Posterior vena cava (tissue), 2 donors: ENCODE results near the gene UCP2. TPM values are rescaled to one million over a fixed set of nuclear protein-coding genes. Genes with fewer than 3 reads are reported as not detected.

Source experiments
- DNase-seq: peaks from one replicate; pipeline ENCODE4 v3.0.0-alpha.2; 2020; ENCODE audit warnings: low spot score
- intact Hi-C, 2 donors: fragments of 100-400 bp; cut with DNase I; formaldehyde crosslinking; loops; one replicate each; pipeline versions ENCODE4 v1.14.1 to v1.14.2; 2022 to 2023
- total RNA-seq, 2 donors: library from RNA; stranded (reverse); fragmentation: NEBNext Ultra II Directional; extraction: Animal tissue kit (Norgen Biotek cat#: 25700); gene quantifications; one replicate each; pipeline ENCODE4 v1.2.1, GENCODE V29; 2021
- donor health status: DM: yes; HTN: yes; CAD: no.
- donor health status: DM: yes; HTN: yes; CAD: no.

Gene UCP2
- total RNA-seq, 2 donors from 2014 or later: 22.8 to 38.7 TPM

GRCh38 chr11:73977856-73978519 lies 4.7 kb downstream of the UCP2 start:
- DNase-seq: peak; percentile 37
- intact Hi-C loops: no loop called here

GRCh38 chr11:73976451-73977151 lies 6.0 kb downstream of the UCP2 start:
- intact Hi-C loops: no loop called here
- peak; percentile 73 for DNase-seq

DNA sequence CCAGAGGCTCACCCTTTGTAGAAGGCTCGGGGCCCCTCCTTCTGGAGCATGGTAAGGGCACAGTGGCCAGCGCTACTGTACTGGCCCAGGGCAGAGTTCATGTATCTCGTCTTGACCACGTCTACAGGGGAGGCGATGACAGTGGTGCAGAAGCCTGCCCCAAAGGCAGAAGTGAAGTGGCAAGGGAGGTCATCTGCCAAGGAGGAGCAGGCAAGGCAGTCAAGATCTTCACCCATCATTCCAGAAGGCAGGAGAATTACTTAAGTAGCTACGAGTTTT lies 7.2 kb downstream of the UCP2 start:
- peak; percentile 26 for DNase-seq
- intact Hi-C loops: no loop called here

DNA sequence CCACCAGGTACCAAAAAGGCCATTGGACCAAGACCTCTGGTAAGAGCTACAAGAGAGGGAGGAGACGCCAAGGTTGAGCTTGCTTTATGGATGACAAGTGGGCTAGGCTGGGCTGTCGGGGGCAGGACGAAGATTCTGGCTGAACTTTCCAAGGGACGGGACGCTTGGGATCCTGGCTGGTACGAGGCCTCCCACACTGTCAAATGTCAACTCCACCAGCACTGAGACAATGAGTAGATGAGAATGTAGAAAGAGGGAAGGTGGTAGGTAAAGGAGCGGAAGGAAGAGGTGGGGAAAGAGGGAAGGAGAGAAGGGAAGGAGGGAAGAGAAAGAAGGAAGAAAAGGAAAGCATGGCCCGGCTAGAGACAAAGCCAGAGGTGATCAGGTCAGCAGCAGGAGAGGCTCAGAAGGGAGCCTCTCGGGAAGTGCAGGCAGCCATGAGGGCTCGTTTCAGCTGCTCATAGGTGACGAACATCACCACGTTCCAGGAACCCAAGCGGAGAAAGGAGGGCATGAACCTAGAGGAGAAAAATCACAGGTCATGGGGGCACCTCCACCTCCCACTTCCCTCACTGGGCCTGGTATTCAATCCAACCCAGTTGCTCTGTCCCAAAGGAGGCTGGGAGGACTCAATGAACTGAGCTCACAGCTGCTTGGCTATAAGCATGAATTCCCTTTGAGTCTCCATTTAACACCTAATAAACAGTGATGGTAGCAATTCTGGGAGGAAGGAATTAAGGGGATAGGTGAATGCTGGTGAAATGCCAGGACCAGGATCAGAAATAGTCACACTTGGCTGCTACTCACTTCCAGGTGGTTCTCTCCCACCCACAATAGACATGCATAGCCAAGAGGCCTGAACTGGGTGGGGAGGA lies 7.8 kb downstream of the UCP2 start:
- intact Hi-C loops: no loop called here
- peak; percentile 49 for DNase-seq

DNA sequence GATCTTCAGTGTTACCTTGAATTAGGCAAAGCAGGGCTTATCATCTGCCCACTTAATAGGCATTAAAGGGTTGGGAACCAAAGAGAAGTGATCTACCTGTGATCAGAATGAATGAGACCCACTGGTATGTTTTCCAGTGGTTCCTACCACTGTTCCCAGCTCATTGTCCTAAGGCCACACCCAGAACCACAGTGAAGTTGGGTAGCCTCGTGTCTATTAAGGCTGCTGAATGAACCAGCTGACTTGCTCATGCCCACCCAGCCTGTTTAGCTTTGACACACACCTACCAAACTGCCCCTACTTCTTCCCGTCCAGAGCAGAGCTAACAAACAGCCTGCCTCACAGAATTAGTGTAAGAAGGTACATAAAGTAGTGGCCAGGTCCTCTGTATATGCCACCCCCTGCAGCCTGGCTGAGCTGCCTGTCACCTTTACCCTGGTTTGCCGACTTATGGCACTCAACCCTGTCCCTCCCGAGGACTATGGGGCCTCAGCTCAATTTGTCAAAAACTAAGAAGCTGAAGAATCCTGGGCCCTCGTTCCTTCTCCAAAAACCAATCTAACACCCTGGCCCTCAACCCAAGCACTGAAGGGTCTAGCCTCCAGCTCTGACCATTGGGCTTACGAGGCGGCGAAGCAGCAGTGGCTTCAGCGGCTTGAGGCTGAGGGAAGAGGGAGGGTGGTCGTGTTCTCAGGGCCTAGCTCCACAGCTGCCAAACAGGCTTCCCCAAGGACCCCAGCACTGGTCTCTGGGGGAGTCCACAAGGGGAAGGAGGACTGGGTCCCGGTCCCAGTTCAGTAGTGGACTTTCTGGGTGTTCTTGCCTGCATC lies 9.8 kb downstream of the UCP2 start:
- intact Hi-C loops: no loop called here

DNA sequence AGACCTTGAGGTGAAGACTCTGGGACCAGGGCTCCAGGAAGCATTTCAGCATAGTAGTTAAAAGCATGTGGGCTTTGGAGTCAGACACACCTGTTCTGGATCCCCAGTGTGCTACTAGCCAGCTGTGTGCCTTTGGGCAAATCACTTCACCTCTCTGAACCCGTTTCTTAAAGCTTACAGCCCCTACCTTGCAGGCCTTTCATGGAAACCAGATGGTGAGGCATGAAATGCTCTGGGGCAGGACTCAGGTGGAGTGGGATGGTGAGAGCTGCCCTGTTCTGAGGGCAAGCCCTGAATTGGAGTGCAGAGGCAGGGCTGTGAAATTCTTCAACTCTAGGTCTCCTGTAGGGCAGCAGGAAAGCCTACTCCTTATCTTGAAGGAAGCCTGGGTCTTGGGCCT lies 10.5 kb downstream of the UCP2 start:
- intact Hi-C loops: no loop called here
- peak; percentile 6 for DNase-seq

More for the DNA sequence above, 9.8 kb downstream of the UCP2 start:
- DNase-seq: peak; percentile 55

GRCh38 chr11:73971175-73971719 lies 11.4 kb downstream of the UCP2 start:
- DNase-seq: peak; percentile 48
- intact Hi-C loops: no loop called here

DNA sequence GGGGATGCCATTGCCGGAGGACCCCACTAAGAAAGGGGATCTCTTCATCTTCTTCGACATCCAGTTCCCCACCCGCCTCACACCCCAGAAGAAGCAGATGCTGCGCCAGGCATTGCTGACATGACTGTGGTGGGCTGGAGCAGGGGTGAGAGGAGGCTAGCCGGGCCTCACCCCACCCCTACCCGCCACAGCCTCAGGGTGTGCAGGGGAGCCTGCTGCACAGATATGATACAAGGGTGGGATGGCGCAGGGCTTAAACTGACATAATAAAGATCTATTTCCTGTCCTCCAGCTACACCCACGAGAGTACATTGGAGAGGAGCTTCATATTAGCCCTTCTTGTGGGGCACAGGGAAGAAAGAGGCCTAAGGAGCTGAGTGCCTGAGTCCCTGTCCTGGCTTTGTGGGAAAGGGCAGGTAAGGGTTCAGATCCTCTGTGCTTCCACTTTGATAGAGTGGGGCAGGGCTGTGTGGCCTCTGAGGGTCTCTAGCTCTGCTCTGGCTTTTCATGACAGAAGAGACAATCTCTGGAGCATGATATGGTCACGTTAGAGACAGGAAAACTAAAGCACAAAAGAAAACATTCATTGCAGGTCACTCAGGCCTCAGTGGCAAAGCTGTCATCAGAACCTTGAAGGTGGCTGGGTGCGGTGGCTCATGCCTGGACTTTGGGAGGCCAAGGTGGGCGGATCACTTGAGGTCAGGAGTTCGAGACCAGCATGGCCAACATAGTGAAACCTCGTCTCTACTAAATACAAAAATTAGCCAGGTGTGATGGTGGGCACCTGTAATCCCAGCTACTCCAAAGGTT lies 12.4 kb downstream of the UCP2 start:
- DNase-seq: peak; percentile 70
- intact Hi-C loops: no loop called here

DNA sequence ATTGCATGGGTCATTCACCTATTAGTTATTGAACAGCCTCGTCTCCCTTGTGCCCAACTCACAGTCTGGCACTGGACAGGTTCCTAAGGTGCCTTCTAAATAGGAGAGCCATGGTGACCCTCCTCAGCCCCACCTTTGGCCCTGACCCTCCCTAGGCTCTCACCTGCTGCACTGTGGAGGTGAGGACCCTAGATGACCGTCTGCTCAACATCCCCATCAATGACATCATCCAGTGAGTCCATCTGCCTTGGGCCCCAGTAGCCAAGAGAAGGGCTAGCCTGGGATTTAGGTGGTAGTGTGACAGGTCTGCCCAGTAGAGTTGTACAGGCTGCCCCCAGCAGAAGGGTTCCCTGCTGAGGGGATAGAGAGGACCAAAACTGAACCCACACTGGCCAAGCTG lies 13.6 kb downstream of the UCP2 start:
- intact Hi-C loops: no loop called here
- DNase-seq: peak; percentile 12

DNA sequence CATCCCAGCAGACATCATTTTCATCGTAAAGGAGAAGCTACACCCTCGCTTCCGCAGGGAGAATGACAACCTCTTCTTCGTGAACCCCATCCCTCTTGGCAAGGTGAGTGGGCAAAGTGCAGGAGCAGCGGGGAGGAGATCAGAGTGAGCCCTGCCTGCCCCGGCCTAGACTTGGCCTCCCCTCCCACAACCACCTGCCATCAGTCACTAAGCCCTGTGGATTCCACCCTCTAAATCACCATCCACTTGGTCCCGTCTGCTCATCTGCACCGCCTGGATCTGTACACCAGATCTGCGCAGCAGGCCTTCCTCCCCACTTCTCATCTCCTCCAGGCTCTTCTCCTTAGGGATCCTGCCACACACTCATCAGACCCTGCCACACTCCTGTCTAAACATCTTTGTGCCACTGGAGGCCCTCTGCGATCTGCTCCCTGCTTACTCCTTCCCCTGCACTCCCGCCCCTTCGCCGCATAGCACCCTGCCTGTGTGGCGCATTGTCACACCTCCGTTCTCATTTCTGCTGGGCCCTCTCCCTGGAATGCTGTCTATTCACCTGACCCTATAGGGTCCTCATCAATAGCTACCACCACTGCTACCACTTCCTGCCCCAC lies 14.2 kb downstream of the UCP2 start:
- DNase-seq: peak; percentile 65
- intact Hi-C loops: no loop called here

DNA sequence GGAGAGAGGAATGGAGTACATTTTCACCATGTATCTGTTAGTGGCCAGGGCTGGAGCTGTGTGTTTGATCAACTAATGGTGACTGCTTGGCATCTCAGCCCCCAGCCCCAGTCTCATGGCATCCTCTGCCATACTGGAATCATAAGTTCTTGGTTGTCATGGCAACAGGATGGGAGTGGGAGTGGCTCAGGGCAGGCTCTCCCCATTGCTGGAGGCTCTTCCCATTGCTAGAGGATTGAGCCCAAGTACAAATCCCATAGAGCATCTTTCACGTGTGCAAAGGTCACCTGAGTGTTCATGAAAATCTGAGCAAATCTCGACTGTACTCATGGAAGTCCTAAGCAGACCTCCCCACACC lies 16.9 kb downstream of the UCP2 start:
- DNase-seq: peak; percentile 53
- intact Hi-C loops: no loop called here

GRCh38 chr11:73965076-73965763 lies 17.4 kb downstream of the UCP2 start:
- DNase-seq: peak; percentile 67
- intact Hi-C loops: no loop called here

DNA sequence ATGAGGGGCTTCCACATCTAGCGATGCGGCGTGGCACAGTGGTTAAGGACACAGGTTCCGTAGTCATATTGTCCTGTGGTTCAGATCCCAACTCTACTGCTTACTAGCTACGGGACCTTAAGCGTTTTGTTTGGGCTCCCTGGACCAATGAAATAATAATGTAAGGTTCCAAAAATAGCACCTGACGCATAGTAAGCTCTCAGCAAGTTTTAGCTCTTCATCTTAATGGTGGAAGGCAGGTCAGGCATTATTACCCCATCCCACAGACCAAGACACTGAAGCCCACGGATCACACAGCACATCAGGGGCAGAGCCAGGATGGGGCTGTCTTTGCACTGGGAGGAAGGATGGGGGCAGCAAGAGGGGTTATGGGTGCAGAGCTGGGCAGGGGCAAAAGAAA lies 18.8 kb downstream of the UCP2 start:
- DNase-seq: peak; percentile 29
- intact Hi-C loops: no loop called here

DNA sequence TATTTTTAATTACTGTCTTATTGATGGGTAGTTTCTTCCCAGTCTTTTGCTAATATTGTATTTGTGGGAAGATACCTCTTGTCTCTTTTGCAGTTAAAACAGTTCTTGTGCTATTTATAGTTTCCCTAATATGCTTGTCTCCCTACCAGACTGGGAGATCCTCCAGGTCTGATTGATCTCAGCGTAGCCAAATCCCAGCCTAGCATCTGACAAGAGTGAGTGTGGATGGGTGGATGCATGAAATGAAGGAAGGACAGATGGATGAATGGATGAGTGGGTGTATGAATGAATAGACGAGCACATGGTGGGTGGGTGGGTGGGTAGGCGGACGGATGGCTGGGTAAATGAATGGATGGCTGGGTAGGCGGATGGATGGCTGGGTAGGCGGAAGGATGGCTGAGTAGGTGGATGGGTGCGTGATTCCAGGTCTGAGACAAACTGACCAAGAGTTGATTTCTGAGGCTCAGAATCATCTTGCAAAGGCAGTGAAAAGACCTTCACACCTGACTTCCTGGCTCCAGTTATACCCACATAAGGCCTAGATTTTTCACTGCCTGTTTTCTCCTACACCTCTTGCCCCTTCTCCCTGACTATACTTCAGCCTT lies 20.4 kb downstream of the UCP2 start:
- peak; percentile 14 for DNase-seq
- intact Hi-C loops: no loop called here

GRCh38 chr11:73961321-73961720 lies 21.3 kb downstream of the UCP2 start:
- intact Hi-C loops: no loop called here

DNA sequence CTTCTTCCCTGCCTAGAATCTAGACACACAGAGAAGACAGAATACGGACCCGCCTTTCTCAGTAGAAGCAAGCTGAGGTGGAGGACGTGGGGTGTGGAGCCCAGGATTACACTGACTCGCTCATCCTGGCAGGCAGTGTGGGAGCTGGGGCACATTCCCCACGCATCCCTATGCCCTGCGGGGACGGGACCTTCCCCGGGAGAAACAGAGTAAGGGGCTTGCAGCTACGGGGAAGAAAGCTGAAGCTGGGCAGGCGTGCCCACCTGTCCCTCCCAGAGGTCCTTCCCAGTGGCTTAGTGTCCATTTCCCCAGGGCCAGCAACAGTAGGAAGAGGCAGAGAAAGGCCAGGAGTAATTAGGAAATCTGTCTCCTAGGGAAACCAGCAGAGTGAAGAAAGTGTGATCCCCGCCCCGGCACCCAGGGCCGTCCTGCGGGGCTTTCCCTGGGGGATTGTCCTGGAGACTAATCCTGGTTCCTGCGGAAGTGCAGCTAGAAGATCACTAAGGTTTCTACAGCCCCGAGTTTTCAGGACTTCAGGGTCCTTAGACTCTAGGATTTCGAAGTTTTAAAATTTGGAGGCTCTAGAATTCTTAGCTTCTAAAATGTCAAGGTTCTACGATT lies 24.0 kb downstream of the UCP2 start:
- intact Hi-C loops: no loop called here
- peak; percentile 62 for DNase-seq

More at GRCh38 chr11:73961321-73961720, 21.3 kb downstream of the UCP2 start:
- DNase-seq: peak; percentile 23
